ENCODE data around the gene CACHD1.
"Not testable (repeated sequence)": the region's sequence is repeated elsewhere in the genome, so short reads cannot be mapped to it uniquely, and the experiment has no call there.

CACHD1 gene

GRCh38 chr1:64733581-64734286 is 263.8 kb downstream of the CACHD1 start:
- DNase-seq = no peak
- Histone ChIP-seq H3K4me3 (no peak overlapping the region), H3K9me3 (no peaks in the 10 kb centered on the region), H3K36me3 (no peaks in the 10 kb centered on the region), H3K27ac (no peak overlapping the region), H3K27me3 (no peaks in the 10 kb centered on the region), H3K4me1 (peaks cover 0 to 8% (median 0%) of the 10 kb centered on the region in 4 donors)
- intact Hi-C loops (cut with DNase I; ENCODE audit: low total_unique reads) = no loop called here
- TF ChIP-seq CTCF (IDR thresholded peaks at IDR 0.05) = no peak

GRCh38 chr1:64734287-64734652 is 264.3 kb downstream of the CACHD1 start:
- peaks cover 0 to 8% (median 0%) of the 10 kb centered on the region in 4 donors for H3K4me1 ChIP-seq
- no peaks in the 10 kb centered on the region for H3K36me3 ChIP-seq
- TF ChIP-seq CTCF (IDR thresholded peaks at IDR 0.05) = no peak
- no peaks in the 10 kb centered on the region for H3K9me3 ChIP-seq
- no peak overlapping the region for H3K27ac ChIP-seq
- H3K4me3 ChIP-seq = no peak overlapping the region
- intact Hi-C loops (cut with DNase I; ENCODE audit: low total_unique reads) = no loop called here
- no peaks in the 10 kb centered on the region for H3K27me3 ChIP-seq
- no peak for DNase-seq

- intact Hi-C loops (cut with DNase I; ENCODE audit: low total_unique reads) = loop anchor here (10.0 kb wide), 1 partner anchor 84 kb away; no protein-coding TSS in a partner anchor
- not testable (repeated sequence) for H3K4me1 ChIP-seq, H3K27me3 ChIP-seq, DNase-seq, H3K36me3 ChIP-seq, H3K9me3 ChIP-seq, H3K27ac ChIP-seq, H3K4me3 ChIP-seq
Measured at GRCh38 chr1:64740687-64741086, 270.8 kb downstream of the CACHD1 start.
